ENCODE results near the gene B3GNT7.

- TF ChIP-seq CTCF (IDR thresholded peaks at IDR 0.05) (no peak), POLR2A (IDR thresholded peaks at IDR 0.05) (no peak), EP300 (IDR thresholded peaks at IDR 0.05) (no peak), POLR2AphosphoS5 (IDR thresholded peaks at IDR 0.05) (no peak)
Measured at GRCh38 chr2:231392431-231393148, 2.9 kb upstream of the B3GNT7 start.
